Neural crest cell (in vitro differentiated cells): ENCODE data around the gene KCNF1. TPM values are rescaled to one million over a fixed set of nuclear protein-coding genes. Genes with fewer than 3 reads are reported as not detected.

Source experiments
- DNase-seq: peaks from one replicate; pipeline ENCODE4 v3.0.0; 2021; ENCODE audit warnings: low read depth, mixed read lengths, low spot score
- H3K27ac Mint-ChIP-seq: one replicate; pipeline ENCODE4 v1.8.0; 2021; ENCODE audit warnings: mild to moderate bottlenecking, mixed read lengths; ENCODE audit not compliant: unreplicated experiment
- H3K27me3 Mint-ChIP-seq: 2 replicates; pipeline ENCODE4 v1.8.0; 2021; ENCODE audit warnings: low read depth, mild to moderate bottlenecking, mixed read lengths
- H3K36me3 Mint-ChIP-seq: 2 replicates; pipeline ENCODE4 v1.8.0; 2021; ENCODE audit warnings: low read depth, mild to moderate bottlenecking, mixed read lengths
- H3K4me1 Mint-ChIP-seq: 2 replicates; pipeline ENCODE4 v1.8.0; 2021; ENCODE audit warnings: mixed read lengths
- H3K4me3 Mint-ChIP-seq: one replicate; pipeline ENCODE4 v1.8.0; 2021; ENCODE audit warnings: mild to moderate bottlenecking, mixed read lengths
- H3K9me3 Mint-ChIP-seq: 2 replicates; pipeline ENCODE4 v1.8.0; 2021; ENCODE audit warnings: mixed read lengths
- CTCF ChIP-seq: fragments of 200-600 bp; sonication (generic); conservative IDR thresholded peaks from 2 replicates; pipeline ENCODE4 v1.5.0; 2021; ENCODE audit warnings: antibody characterized with exemption, mild to moderate bottlenecking
- total RNA-seq: library from RNA; stranded (reverse); gene quantifications from 2 replicates; pipeline ENCODE4 v1.2.1, GENCODE V29; 2021

KCNF1 gene
- total RNA-seq, 1 donor from 2014 or later, result 1.1 TPM

GRCh38 chr2:10961490-10961875 is 49.7 kb downstream of the KCNF1 start:
- no peak for TF ChIP-seq CTCF
- Mint-ChIP-seq H3K27me3 (peaks cover 3% of the 10 kb centered on the region), H3K36me3 (no peaks in the 10 kb centered on the region), H3K9me3 (peaks cover 4% of the 10 kb centered on the region), H3K27ac (no peak overlapping the region), H3K4me3 (no peak overlapping the region), H3K4me1 (peaks cover 10% of the 10 kb centered on the region)
- DNase-seq, result no peak

GRCh38 chr2:10962004-10962403 is 50.3 kb downstream of the KCNF1 start:
- peaks cover 3% of the 10 kb centered on the region for H3K27me3 Mint-ChIP-seq
- H3K4me3 Mint-ChIP-seq, result no peak overlapping the region
- H3K36me3 Mint-ChIP-seq, result no peaks in the 10 kb centered on the region
- peaks cover 10% of the 10 kb centered on the region for H3K4me1 Mint-ChIP-seq
- H3K27ac Mint-ChIP-seq, result no peak overlapping the region
- H3K9me3 Mint-ChIP-seq, result peaks cover 4% of the 10 kb centered on the region
- DNase-seq, result no peak
- TF ChIP-seq CTCF, result no peak

- no peak for TF ChIP-seq CTCF
- H3K27me3 Mint-ChIP-seq, result peaks cover 3% of the 10 kb centered on the region
Measured at GRCh38 chr2:10963155-10963554, 51.4 kb downstream of the KCNF1 start.

More at GRCh38 chr2:10963155-10963554, 51.4 kb downstream of the KCNF1 start:
- Mint-ChIP-seq H3K4me3 (no peak overlapping the region), H3K36me3 (no peaks in the 10 kb centered on the region), H3K9me3 (peaks cover 4% of the 10 kb centered on the region), H3K4me1 (peaks cover 8% of the 10 kb centered on the region), H3K27ac (peak overlapping the region; percentile 70)
- DNase-seq, result no peak

Other genes starting within 250 kb of the KCNF1 start
- gene NOL10, start 222.0 kb upstream of the KCNF1 start, total RNA-seq, result 31.0 and 31.4 TPM in 2 replicates
- gene ATP6V1C2, start 190.3 kb upstream of the KCNF1 start, total RNA-seq, result 0.14 TPM in 1 of 2 replicates, not detected in the other
- gene PDIA6, start 99.1 kb upstream of the KCNF1 start, total RNA-seq, result 235 and 248 TPM in 2 replicates
- gene SLC66A3, start 243.5 kb downstream of the KCNF1 start, total RNA-seq, result 4.6 and 5.1 TPM in 2 replicates